ENCODE results near the gene DENND5A. TPM values are rescaled to one million over a fixed set of nuclear protein-coding genes. Genes with fewer than 3 reads are reported as not detected.

The DENND5A gene
- total RNA-seq, 2 experiments from 2014 or later = 4.0 to 10.5 TPM

DNA sequence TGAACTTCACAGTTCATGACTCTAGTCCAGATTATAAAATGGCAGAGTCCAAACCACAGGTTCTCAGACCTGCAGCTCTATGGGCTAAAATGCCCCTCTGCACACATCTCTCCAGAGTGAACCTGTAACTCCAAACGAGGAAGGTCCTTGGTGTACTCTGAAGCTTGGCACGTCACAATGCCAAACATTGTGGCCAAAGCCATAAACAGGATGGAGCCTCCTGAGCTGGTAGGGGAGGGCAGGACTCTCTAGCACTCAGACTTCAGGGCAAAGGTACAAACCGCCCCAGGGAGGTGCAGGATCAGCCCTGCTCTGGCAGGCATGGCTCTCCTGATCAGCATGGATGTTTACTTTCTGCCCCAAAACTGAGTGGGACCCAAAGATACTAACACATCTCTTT lies 176.1 kb downstream of the DENND5A start:
- Histone ChIP-seq H3K4me3 (ENCODE audit: low read depth, low read length, poor library complexity, severe bottlenecking) (no peak overlapping the region), H3K36me3 (ENCODE audit: insufficient read depth, low read length) (no peaks in the 10 kb centered on the region), H3K9me3 (ENCODE audit: low read length) (no peaks in the 10 kb centered on the region), H3K27ac (ENCODE audit: low read depth, low read length, poor library complexity, severe bottlenecking) (no peak overlapping the region), H3K79me2 (ENCODE audit: insufficient read depth, low read depth, low read length) (no peaks in the 10 kb centered on the region), H3K9me2 (ENCODE audit: insufficient read depth, low read length) (no peaks in the 10 kb centered on the region), H2AFZ (ENCODE audit: low read length) (no peak overlapping the region), H4K20me1 (ENCODE audit: insufficient read depth, low read length) (no peaks in the 10 kb centered on the region), H3K4me1 (ENCODE audit: insufficient read depth, low read length, poor library complexity, severe bottlenecking) (no peaks in the 10 kb centered on the region), H3K4me2 (ENCODE audit: low read length) (no peak overlapping the region)
- POLR2A ChIA-PET = no interaction called here
- DNase-seq (ENCODE audit: low spot score) = no peak
- TF ChIP-seq EZH2phosphoT487 (IDR thresholded peaks at IDR 0.05; ENCODE audit: borderline replicate concordance, low read depth, low read length) = no peak
- TF ChIP-seq, protein P1, sequence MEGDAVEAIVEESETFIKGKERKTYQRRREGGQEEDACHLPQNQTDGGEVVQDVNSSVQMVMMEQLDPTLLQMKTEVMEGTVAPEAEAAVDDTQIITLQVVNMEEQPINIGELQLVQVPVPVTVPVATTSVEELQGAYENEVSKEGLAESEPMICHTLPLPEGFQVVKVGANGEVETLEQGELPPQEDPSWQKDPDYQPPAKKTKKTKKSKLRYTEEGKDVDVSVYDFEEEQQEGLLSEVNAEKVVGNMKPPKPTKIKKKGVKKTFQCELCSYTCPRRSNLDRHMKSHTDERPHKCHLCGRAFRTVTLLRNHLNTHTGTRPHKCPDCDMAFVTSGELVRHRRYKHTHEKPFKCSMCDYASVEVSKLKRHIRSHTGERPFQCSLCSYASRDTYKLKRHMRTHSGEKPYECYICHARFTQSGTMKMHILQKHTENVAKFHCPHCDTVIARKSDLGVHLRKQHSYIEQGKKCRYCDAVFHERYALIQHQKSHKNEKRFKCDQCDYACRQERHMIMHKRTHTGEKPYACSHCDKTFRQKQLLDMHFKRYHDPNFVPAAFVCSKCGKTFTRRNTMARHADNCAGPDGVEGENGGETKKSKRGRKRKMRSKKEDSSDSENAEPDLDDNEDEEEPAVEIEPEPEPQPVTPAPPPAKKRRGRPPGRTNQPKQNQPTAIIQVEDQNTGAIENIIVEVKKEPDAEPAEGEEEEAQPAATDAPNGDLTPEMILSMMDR (conservative IDR thresholded peaks at IDR 0.05; ENCODE audit: low read length) = no peak
- BruUV-seq (replicated peaks) = no TSS peak
- CTCF ChIA-PET (ENCODE audit: unreplicated experiment) = no interaction called here
- intact Hi-C loops (cut with micrococcal nuclease; ENCODE audit: unreplicated experiment) = no loop called here

Small RNA genes within 50 kb of the gene (microRNA-seq; reads per million reads assigned to microRNA genes)
- not detected for gene MIR5691 (ENCODE audit: borderline replicate concordance)

Small RNA genes within 50 kb of the gene (small RNA-seq; reads per million reads assigned to genes)
- gene MIR5691 (not detected), gene RF00017 (not detected)

Other genes starting within 250 kb of the DENND5A start
- not detected in 2 replicates for gene SCUBE2, start 173.8 kb downstream of the DENND5A start, total RNA-seq (2014; rRNA removed; shearing (Covaris generic))
- not detected in 2 replicates for gene SCUBE2, start 173.8 kb downstream of the DENND5A start, total RNA-seq (2022)
- gene TMEM41B, start 49.2 kb upstream of the DENND5A start, total RNA-seq (2014; rRNA removed; shearing (Covaris generic)) = 46.9 and 53.9 TPM in 2 replicates
- 44.3 and 44.7 TPM in 2 replicates for gene TMEM41B, start 49.2 kb upstream of the DENND5A start, total RNA-seq (2022)
- gene IPO7, start 119.3 kb upstream of the DENND5A start, total RNA-seq (2014; rRNA removed; shearing (Covaris generic)) = 88.3 and 120 TPM in 2 replicates
- gene IPO7, start 119.3 kb upstream of the DENND5A start, total RNA-seq (2022) = 150 and 160 TPM in 2 replicates
- 25.0 and 36.2 TPM in 2 replicates for gene ZNF143, start 195.7 kb upstream of the DENND5A start, total RNA-seq (2014; rRNA removed; shearing (Covaris generic))
- gene ZNF143, start 195.7 kb upstream of the DENND5A start, total RNA-seq (2022) = 22.9 and 28.4 TPM in 2 replicates